HG03025 (cell line): ENCODE data around the gene RNF41.
"Not testable (repeated sequence)": the region's sequence is repeated elsewhere in the genome, so short reads cannot be mapped to it uniquely, and the experiment has no call there.

Source experiments
- ATAC-seq: cut with Tn5 transposase; IDR thresholded peaks from one replicate; pipeline ENCODE4 v1.9.1; 2021; ENCODE audit warnings: mild to moderate bottlenecking, moderate library complexity; ENCODE audit not compliant: unreplicated experiment, low FRiP score

Gene RNF41

GRCh38 chr12:56221757-56222530, at the start of gene RNF41:
RNF41 (minus strand) TSS chr12:56221922; CDS start chr12:56214047, 7,875 bp downstream.
- ATAC-seq, result peak; percentile 76

- no peak for ATAC-seq
These were observed 49.3 kb upstream of the RNF41 start for GRCh38 chr12:56271031-56271430.

- ATAC-seq, result peak; percentile 21
These were observed 45.8 kb upstream of the RNF41 start for GRCh38 chr12:56267443-56268071.

GRCh38 chr12:56266693-56267442, 45.1 kb upstream of the RNF41 start, which contains the start of gene COQ10A:
COQ10A (plus strand) TSS chr12:56266942; CDS start chr12:56267119, 177 bp downstream.
- peak; percentile 71 for ATAC-seq

GRCh38 chr12:56266068-56266692, 44.5 kb upstream of the RNF41 start:
- ATAC-seq, result not testable (repeated sequence)

GRCh38 chr12:56262955-56263354, 41.2 kb upstream of the RNF41 start:
- ATAC-seq, result not testable (repeated sequence)

GRCh38 chr12:56261503-56262232, 39.9 kb upstream of the RNF41 start:
- ATAC-seq, result no peak

- no peak for ATAC-seq
These were observed 39.2 kb upstream of the RNF41 start for GRCh38 chr12:56260921-56261320.

GRCh38 chr12:56260380-56260779, 38.7 kb upstream of the RNF41 start:
- no peak for ATAC-seq

GRCh38 chr12:56258820-56259183, 37.1 kb upstream of the RNF41 start:
- ATAC-seq, result no peak

GRCh38 chr12:56258068-56258819, 36.5 kb upstream of the RNF41 start, which contains the start of gene ANKRD52:
ANKRD52 (minus strand) TSS chr12:56258384; CDS start chr12:56258269, 115 bp downstream.
- peak; percentile 68 for ATAC-seq

GRCh38 chr12:56257491-56258067, 35.9 kb upstream of the RNF41 start:
- no peak for ATAC-seq

- no peak for ATAC-seq
These were observed 35.3 kb upstream of the RNF41 start for GRCh38 chr12:56257071-56257470.

- ATAC-seq, result no peak
These were observed 34.7 kb upstream of the RNF41 start for GRCh38 chr12:56256326-56256960.

GRCh38 chr12:56255671-56256070, 33.9 kb upstream of the RNF41 start:
- ATAC-seq, result no peak

- no peak for ATAC-seq
These were observed 31.4 kb upstream of the RNF41 start for GRCh38 chr12:56253091-56253490.

- ATAC-seq, result no peak
These were observed 30.9 kb upstream of the RNF41 start for GRCh38 chr12:56252649-56253048.

GRCh38 chr12:56248711-56249110, 27.0 kb upstream of the RNF41 start:
- ATAC-seq, result no peak
